ENCODE results near the gene CKS1B.
A peak's percentile ranks its signal among the peaks of the same experiment; 100 is the strongest.

CKS1B gene

GRCh38 chr1:155016231-155016831 lies 41.9 kb downstream of the CKS1B start:
- peak in 1 of 2 experiments; percentile 28 for DNase-seq

- peak; percentile 92 to 94 for DNase-seq
Observed at GRCh38 chr1:155017041-155017945, 42.8 kb downstream of the CKS1B start.

DNA sequence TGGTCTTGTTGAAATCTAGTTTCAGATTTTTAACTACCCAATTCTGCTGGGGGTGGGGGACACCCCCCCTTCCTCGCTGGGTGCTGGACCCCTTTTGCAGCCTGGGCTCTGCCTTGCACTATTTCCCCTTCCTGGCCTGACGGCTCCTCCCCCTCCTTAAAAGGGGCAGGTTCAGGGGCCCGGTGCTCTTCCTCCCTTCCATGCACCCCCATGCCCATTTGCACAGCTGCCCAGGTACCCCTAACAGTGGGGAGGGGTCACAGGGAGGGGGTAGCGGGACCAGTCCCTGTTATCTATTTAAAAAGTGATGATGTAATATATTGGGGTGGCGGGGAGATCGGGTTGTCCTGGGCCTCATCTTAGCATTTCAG lies 43.5 kb downstream of the CKS1B start:
- peak in 1 of 2 experiments; percentile 16 for DNase-seq

GRCh38 chr1:155018617-155019348 lies 44.3 kb downstream of the CKS1B start:
- DNase-seq = no peak

GRCh38 chr1:155019377-155020245 lies 45.1 kb downstream of the CKS1B start:
- DNase-seq = no peak

- no peak for DNase-seq
Observed at GRCh38 chr1:155022136-155022926, 47.9 kb downstream of the CKS1B start.

- DNase-seq = no peak
Observed at GRCh38 chr1:155022927-155023236, 48.4 kb downstream of the CKS1B start.

GRCh38 chr1:155023627-155024026 lies 49.1 kb downstream of the CKS1B start:
- no peak for DNase-seq

GRCh38 chr1:155024315-155024714 lies 49.8 kb downstream of the CKS1B start:
- DNase-seq = no peak

DNA sequence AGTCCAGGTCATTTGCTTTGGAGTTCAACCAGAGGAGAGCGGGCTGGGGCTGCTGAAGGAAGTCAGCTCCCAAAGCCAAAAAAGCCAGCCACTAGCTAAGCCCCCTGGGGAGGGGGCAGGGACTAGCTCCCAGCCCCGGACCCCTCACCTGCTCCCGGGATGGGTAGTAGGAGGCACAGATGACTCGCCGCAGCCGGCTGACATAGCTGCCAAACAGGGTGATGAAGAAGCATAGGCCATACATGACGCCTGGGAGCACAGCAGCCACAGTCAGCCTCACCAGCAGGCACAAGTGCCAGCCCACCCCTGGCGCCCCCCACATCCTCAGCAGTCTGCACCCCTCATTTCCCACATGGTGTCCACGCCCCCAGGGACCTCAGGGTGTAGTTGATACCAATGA lies 51.7 kb downstream of the CKS1B start:
- DNase-seq = no peak

GRCh38 chr1:155026588-155026987 lies 52.1 kb downstream of the CKS1B start:
- DNase-seq = no peak
